NCI-H345 treated with DMSO at 0.1 percent for 48 hours (cell line): Measurements from ENCODE around the gene PPP2R5C.

ENCODE experiments used
- DNase-seq: peaks from one replicate; lab custom pipeline; 2025; ENCODE audit not compliant: unreplicated experiment; lab: John Stamatoyannopoulos, UW

The PPP2R5C gene

DNA sequence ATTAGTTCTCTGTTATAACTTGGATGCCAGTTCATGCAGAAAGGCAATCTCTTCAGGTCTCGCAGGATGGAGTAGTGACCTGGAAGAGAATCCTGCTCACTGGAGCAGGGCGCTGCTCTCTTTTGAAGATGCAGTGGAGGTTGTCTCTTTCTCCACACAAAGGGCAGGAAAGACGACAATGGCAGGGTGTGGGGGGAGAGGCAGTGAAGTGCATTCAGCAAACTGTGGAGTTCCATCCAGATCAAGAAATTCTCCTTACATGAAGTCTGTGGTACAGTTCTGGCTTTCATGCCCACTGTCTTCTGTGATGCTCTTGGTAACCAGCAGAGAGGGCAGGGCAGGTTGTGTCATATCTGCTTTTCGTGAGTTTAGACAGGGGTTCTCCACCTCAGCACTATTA, 6.6 kb upstream of the PPP2R5C start:
- no peak for DNase-seq

DNA sequence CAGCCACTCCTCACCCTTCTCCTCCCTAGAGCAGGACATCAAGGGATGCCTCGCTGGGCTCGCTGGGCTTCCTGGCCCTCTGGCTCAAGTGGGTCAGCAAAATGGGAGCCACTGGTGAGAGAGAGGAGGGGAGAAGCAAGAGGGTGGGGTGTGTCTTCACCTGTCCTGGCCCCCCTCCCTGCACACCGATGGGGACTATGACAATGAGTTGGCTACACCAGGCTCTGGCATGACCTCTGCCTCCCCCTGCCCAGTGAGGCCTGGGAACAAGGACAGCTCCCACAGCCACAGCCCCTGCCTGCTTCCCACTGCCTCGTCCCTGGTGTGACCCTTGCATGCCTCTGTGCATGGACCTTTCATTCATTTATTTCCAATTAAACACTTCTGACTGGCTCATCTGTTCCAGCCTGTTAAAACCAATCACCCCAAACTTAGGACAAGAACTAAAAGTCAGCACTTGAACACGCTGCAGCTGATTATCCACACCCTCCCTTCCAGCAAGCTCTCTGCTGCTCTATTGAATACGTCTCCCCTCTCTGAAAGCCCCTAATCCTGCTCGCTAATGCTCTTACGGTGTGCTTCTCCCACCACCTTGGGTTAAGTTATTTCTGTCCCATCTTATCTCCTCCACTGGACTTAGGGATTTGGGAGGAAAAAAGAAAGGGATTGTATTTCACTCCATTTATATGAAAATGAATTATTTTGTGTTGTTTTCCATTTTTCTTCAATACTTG, 5.8 kb upstream of the PPP2R5C start:
- no peak for DNase-seq

DNA sequence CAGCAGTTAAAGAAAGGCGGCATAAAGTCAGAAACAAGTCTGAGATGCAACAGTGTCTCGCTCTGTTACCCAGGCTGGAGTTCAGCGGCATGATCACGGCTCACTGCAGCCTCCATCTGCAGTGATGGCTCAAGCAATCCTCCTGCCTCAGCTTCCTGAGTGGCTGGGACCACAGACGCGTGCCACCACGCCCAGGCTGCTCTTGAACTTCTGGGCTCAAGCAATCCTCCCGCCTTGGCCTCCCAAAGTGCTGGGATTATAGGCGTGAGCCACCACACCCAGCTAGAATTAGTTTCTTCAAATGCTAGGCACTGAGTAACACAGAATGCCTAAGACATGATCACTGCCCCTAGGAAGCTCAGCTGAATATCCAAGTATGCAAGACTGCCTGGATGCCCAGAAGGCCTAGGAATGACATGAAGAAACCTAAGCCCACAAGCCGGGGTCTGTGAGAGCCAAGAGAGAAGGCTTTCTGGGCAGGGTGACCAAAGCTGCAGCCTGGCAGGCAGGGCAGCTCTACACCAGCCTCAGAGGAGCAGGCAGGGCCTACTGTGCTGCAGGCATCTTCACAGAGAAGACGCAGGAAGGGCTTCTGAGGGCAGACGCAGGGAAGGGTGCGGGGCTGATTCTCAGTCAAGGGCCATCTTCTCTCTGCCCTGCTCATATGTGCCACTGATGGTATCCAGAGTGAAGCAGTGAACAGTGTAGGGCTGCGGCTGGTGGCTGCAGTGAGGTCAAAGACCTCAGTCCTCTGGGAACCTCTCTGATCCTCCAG, 4.3 kb upstream of the PPP2R5C start:
- DNase-seq, result no peak

DNA sequence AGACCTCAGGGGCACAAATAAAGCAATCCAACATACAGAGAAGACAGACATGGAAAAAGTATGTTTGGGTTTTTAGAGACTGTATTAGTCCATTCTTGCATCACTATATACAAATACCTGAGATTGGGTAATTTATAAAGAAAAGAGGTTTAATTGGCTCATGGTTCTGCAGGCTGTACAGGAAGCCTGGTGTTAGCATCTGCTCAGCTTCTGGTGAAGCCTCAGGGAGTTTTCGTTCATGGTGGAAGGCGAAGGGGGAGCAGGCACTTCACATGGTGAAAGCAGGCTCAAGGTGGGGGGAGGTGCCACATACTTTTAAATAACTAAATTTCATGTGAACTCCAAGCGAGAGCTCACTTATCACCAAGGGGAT, 3.7 kb upstream of the PPP2R5C start:
- DNase-seq, result no peak

DNA sequence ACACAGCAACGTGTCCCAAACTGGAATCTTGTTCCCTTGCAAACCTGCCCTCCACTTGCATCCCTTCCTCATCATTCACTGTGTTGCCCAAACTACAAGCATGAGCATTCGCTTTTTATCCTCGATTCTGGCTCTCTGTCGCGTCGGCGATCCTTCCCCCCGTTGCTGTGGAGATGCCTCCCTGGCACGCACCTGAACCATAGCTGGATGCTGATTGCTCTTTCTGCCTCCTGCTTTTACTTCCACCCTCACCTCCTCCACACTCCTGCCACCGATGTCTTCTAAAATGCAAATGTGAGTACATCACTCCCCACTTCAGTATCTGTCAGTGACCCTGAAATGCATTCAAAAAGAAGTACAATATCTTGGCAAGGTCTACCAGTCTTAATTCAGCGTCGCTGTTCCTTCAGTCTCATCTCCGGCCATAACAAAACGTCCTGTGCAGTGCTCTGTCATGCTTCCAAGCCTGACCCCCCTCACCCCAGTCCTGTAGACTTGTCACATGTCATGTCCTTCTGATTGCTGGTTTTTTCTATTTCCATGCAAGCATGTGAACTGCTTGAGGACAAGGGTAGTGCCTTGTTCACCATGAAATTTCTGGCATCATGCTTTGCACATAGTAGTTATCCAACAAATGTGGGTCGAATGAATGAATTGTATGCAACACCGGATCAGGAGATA, 2.5 kb upstream of the PPP2R5C start:
- no peak for DNase-seq

DNA sequence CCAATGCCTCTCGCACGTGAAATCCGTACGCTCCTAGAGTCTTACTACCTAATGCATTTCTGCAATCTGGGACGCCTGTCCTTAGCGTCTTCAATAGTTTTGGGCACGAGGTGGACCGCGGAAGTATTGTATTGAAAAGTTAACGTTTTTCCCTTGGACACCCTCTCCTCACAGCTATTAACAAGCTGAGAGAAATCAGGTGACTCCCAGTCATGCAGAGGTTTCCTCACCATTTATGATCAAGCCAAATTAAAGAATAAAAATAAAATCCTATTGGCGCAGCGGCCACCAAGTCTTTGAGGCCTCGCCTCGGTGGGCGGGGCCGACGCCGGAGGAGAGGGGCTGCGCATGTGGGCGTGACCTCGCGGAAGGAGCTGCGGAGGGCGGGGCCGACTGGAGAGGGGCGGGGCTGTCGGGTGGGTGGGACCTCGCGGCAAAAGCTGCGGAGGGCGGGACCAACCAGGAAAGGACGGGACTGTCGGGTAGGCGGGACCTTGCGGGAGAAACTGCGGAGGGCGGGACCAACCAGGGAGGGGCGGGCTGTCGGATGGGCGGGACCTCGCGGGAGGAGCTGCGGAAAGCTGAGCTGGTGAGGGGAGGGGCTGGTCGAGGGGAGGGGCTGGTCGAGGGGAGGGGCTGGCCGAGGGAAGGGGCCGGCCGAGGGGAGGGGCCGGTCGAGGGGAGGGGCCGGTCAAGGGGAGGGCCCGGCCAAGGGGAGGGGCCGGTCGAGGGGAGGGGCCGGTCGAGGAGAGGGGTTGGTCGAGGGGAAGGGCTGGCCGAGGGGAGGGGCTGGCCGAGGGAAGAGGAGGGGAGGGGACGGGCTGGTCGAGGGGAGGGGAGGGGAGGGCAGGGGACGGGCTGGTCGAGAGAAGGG, 1.1 kb upstream of the PPP2R5C start:
- peak; percentile 88 for DNase-seq

DNA sequence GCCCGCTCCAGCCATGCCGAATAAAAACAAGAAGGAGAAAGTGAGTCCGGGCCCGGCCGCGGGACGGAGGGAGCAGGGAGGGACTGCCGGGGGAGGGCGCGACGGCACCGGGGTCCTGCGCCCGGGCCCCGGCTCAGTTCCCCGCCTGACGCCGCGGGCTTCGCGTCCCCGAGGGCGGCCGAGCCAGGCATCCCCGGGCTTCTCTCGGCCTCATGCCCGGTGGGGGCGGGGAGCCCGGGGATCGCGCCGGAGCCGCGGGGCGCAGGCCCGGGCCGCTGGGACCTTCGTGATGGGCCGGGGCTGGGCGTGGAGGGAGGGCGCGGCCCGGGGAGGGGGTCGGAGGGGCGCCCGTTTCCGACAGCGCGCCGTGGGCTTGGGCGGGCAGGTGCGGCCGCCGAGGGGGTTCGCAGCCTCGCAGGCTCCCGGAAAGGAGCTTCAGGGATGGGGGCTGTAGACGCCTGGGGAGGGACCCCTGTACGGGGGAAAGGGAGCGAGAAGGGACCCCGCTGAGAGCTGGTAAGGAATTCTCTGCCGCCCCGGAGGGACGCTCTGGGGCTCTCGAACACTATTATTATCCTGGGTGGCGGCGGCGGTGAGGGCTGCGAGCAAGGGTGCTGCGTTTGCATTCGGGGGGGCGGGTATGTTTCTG, 496 bp downstream of the PPP2R5C start:
- no peak for DNase-seq

DNA sequence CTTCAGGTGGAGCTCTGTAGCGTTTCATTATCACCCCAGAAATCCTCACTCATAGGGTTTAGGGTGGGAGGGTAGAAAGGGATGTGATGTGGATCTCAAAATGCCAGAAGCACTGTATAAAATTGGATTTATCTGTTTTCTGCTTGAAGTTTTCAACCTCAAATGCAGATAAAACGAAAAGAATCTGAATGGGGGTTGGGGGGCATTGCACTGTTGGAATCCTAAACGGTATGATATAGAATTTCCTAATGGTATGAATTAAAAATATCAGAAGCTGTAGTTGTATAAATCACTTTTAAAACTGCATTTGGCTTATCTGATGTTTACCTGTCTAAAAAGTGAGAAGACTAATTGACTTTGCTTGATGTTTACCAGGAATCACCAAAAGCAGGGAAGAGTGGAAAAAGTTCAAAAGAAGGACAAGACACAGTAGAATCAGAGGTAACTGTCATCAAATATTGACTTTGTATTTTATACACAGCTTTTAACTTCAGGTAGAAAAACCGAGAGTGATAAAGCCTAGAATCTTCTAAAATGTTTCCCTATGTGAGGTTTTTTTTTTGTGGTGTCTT, 1.1 kb downstream of the PPP2R5C start:
- no peak for DNase-seq

DNA sequence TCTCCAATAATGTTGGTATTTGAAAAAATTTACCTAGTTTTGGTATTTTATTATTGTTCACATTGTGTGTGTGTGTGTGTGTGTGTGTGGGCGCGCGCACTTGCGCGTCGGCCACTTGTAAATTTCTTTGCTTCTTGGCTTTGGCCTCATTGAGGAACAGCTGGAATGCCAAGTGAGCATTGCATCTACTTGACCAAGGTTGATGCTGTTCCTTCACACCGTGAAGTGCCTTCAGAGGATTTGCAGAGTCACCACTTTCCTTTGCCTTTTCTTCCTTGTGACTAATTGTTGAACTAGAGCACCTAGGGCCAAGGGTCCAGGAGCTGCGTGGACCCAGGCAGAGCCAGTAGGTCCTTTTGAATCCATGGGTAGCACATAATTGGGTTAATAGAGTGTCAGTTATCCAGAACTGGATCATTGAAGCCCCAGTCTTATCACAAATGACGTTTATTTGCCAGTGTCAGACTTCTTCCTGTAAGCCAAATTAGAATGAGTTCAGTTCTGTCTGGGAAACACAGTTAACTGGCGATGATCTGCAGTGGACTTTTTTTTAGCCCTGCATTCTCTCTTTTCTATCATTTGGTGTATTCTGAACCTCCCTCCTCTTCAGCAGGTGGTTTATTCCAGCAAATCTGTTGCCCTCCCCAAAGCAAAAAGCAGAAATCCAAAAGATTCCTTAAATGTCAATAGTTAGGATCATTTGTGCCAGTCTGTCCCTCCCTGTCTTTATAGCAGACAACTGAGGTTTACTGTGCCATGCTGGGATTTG, 2.6 kb downstream of the PPP2R5C start:
- DNase-seq, result no peak

DNA sequence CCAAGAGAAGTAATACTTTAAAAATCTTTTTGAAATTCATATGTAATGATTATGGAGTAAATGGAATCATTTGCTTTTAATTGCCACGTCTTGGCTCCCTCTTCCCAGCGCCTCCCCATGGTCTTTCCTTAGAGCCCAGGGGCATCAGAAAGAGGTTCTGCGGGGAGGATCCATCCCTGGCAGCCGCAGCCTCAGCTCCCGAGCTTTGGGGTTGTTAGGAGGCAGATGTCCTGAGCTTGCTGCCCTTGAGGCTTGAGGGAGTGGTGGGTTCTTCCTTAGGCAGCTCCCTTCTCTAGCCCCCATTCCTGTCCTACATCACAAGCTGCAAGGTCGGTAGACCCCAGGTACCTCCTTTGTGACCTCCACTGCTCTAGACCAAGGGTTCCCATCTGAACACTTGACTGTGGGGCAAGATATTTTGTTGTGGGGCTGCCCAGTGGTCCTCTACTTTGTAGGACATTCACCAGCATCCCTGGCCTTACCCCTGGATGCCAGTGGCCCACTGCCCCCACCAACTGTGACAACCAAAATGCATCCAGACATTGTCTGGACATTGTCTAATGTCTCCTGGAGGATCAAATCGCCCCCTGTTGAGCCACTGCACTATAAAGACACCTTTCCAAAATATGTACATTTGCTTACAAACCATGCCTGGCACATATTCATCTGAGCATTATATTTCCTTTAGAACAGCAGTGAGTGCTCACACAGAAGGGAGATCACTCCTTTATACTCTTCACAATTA, 6.3 kb downstream of the PPP2R5C start:
- no peak for DNase-seq

DNA sequence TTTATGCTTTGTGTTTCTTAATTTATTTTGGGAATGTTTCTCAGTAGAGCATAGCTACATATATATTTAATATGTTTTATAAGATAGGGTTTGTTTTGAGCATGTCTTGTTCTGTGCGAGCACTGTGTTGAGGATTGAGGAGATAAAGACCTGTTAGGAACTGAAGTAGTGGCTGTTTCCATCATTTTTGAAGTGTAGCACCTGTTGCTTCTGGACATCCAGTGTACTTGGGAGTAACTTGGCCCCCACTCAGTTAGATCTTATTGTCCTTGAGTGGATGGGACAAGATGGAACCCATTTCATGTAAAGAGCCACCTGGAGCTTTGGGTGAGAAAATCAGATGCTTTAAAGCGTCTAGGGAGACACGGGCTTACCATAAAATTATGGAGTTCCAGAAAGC, 8.7 kb downstream of the PPP2R5C start:
- DNase-seq, result no peak

DNA sequence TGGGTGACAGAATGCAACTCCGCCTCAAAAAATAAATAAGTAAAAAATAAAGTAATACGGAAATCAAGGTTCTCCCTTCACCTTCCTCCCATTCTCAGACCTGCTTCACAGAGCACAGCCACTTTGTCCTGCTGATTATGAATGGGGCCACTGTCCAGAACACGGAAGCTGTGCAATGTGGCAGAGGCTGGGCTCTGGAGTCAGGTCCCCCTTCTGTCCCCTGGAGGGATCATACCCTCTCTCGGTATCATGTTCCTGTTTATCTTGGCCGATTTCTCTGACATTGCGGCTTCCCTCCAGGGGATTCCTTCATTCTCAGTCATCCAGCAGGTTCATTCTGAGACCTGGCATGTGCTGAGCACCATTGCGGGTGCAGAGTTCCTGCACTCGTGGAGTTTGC, 11.3 kb downstream of the PPP2R5C start:
- no peak for DNase-seq

DNA sequence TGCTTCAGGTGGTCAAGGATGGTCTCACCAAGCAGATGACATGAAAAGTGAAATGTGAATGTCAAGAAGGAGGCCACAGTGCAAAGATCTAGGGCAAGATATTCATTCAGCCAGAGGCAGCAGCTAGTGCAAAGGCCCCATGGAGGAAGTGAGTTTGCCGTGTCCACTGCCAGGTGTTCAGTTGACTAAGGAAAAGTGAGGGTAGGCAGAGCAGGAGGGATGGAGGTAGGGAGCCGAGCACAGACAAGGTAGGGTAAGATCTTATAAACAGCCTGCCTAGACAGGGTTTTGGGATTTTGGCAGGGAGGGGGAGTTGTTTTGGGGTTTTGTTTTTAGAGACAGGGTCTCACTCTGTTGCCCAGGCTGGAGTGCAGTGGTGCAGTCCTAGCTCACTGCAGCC, 11.9 kb downstream of the PPP2R5C start:
- DNase-seq, result no peak

DNA sequence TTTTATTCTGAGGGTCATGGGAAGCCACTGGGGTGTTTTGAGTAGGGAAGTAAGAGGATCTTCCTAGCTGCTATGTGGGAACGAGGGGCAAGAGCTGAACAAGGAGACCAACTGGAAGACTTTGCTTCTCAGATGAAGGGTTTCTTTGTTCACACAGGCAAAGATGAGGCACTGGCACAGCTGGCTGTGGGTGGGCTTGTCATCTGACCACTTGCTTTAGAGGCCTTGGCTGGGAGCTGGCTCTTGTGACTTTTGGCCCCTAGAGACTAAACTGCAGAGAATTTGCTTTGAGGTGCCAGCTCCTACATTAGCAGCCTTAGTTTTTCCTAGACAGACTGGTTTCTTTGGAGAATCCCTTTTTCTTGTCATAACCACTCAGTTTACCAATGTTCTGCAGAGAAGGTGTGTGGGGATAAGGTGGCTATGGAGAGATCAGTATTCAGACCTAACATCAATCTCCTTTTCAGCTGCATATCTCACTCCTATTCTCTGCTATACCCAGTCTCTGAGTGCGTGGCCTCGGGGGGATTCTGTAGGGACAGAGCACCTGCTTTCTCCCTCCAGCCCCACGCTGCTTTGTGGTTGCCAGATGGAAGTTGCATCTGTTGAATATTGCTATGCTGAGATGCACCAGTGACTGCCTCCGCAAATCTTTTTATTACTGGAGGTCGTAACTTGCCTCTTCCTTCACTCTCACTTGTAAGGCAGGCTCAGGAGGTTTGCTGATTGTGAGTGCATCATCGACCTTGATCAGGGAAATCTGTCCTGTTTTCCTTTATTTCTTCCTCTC, 12.7 kb downstream of the PPP2R5C start:
- DNase-seq, result no peak

DNA sequence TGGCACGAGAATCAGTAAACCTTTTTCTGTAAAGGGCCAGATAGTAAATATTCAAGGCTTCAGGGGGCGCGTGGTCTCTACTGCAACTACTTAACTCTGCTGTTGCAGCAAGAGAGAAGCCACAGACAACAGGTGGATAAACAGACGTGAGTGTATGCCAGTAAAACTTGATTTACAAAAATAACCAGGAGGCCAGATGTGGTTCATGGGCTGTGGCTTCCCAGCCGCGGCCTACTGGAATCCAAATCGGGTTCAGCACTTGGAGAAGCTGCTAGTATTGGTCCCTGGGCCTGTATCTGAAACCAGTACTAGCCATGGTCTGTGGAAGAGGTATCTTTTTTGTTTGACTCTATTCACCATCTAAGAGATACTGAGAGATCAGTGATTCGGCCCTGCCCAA, 13.3 kb downstream of the PPP2R5C start:
- no peak for DNase-seq

DNA sequence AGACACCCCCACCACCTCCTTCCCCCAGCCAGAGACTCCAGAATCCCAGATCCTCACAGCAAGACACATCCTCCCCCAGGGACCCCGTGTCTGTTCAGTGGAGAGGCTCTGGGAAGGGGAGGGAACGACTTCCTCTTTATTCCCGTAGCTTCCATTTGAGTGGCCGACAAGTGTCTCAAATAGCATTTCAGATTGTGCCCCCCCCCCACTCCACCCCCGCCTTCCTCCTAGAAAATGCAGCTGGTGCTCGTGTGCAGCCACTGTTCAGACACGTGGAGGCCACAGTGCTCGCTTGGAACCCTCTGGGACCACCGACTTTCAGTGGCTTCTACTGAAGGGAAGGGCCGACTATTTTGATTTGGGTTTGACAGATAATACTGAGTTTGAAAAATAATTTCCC, 14.3 kb downstream of the PPP2R5C start:
- no peak for DNase-seq

DNA sequence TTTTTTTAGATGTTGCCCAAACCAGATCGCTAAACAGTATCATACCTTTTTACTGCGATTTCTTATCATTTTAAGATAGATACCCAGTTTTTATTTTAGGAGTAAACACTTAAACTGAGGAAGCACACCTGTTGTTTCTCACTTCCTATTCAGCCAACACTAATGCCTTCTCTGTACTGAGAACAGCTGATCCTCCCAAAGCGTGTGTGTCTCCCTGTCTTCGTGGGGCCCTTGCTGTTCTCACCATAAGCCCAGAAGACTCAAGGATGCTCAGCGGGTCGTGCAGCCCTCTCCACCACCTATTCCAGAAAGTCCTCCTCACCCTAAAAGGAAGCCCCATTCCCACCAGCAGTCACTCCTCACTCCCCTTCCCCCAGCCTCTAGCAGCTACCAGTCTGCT, 14.8 kb downstream of the PPP2R5C start:
- DNase-seq, result no peak

DNA sequence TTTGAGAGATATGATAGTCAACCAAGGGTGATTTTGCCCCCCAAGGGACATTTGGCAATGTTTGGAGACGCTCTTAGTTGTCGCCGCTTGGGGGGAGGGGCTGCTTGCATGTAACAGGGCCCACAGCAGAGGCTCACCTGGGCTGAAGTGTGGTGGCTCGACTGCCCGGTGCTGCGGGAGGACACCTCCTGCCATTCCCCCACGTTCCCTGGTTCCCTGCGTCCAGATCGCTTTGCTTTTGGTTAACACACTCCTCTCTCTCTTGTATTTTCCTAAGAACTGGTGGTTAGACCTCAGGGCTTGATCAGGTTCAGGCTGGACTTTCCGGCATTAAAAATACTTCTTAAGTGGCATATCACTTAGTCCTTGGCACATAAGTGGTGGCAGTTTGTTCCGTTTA, 18.9 kb downstream of the PPP2R5C start:
- DNase-seq, result no peak
